ENCODE results near the gene PPFIA3.

DNA sequence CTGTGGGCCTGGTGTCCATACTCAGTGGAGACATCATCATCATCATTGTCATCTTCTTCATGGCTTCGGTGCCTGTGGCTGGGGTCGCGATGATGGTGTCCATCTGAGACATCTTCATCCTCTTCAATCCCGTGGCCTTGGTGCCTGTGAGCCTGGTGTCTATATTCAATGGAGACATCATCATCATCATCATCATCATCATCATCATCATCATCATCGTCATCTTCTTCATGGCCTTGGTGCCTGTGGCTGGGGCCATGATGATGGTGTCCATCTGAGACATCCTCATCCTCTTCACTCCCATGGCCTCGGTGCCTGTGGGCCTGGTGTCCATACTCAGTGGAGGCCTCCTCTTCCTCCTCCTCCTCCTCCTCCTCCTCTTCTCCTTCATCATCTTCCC, 34.9 kb downstream of the PPFIA3 start:
- TF ChIP-seq, protein P1, sequence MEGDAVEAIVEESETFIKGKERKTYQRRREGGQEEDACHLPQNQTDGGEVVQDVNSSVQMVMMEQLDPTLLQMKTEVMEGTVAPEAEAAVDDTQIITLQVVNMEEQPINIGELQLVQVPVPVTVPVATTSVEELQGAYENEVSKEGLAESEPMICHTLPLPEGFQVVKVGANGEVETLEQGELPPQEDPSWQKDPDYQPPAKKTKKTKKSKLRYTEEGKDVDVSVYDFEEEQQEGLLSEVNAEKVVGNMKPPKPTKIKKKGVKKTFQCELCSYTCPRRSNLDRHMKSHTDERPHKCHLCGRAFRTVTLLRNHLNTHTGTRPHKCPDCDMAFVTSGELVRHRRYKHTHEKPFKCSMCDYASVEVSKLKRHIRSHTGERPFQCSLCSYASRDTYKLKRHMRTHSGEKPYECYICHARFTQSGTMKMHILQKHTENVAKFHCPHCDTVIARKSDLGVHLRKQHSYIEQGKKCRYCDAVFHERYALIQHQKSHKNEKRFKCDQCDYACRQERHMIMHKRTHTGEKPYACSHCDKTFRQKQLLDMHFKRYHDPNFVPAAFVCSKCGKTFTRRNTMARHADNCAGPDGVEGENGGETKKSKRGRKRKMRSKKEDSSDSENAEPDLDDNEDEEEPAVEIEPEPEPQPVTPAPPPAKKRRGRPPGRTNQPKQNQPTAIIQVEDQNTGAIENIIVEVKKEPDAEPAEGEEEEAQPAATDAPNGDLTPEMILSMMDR (IDR thresholded peaks at IDR 0.05): no peak
- TF ChIP-seq POLR2A (IDR thresholded peaks at IDR 0.05): no peak
- TF ChIP-seq EP300 (IDR thresholded peaks at IDR 0.05): no peak
